ENCODE results near the gene ZGPAT. TPM values are rescaled to one million over a fixed set of nuclear protein-coding genes. Genes with fewer than 3 reads are reported as not detected.

ZGPAT gene
- total RNA-seq, 1 donor from 2014 or later = 34.7 TPM

- no peak for DNase-seq (ENCODE audit: low spot score)
Measured at GRCh38 chr20:63744574-63745423, 37.0 kb downstream of the ZGPAT start.

- no peak for DNase-seq (ENCODE audit: low spot score)
Measured at GRCh38 chr20:63745424-63745805, 37.6 kb downstream of the ZGPAT start.

- no peak for DNase-seq (ENCODE audit: low spot score)
Measured at GRCh38 chr20:63745961-63746731, 38.3 kb downstream of the ZGPAT start.

GRCh38 chr20:63746751-63747315 is 39.0 kb downstream of the ZGPAT start:
- DNase-seq (ENCODE audit: low spot score) = no peak

GRCh38 chr20:63747622-63748069 is 39.8 kb downstream of the ZGPAT start:
- DNase-seq (ENCODE audit: low spot score) = no peak

- DNase-seq (ENCODE audit: low spot score) = no peak
Measured at GRCh38 chr20:63748070-63748933, 40.5 kb downstream of the ZGPAT start.

- DNase-seq (ENCODE audit: low spot score) = no peak
Measured at GRCh38 chr20:63748934-63749270, 41.1 kb downstream of the ZGPAT start.

GRCh38 chr20:63749597-63750508 is 42.0 kb downstream of the ZGPAT start:
- no peak for DNase-seq (ENCODE audit: low spot score)

GRCh38 chr20:63750807-63751470 is 43.1 kb downstream of the ZGPAT start:
- DNase-seq (ENCODE audit: low spot score) = no peak

GRCh38 chr20:63751471-63752271 is 43.8 kb downstream of the ZGPAT start:
- no peak for DNase-seq (ENCODE audit: low spot score)

- no peak for DNase-seq (ENCODE audit: low spot score)
Measured at GRCh38 chr20:63752411-63753101, 44.7 kb downstream of the ZGPAT start.

- DNase-seq (ENCODE audit: low spot score) = no peak
Measured at GRCh38 chr20:63753381-63753780, 45.5 kb downstream of the ZGPAT start.

- no peak for DNase-seq (ENCODE audit: low spot score)
Measured at GRCh38 chr20:63754008-63754407, 46.2 kb downstream of the ZGPAT start.

GRCh38 chr20:63755933-63756647 is 48.3 kb downstream of the ZGPAT start:
- no peak for DNase-seq (ENCODE audit: low spot score)

GRCh38 chr20:63756648-63756991 is 48.8 kb downstream of the ZGPAT start:
- no peak for DNase-seq (ENCODE audit: low spot score)

- DNase-seq (ENCODE audit: low spot score) = no peak
Measured at GRCh38 chr20:63758152-63758551, 50.3 kb downstream of the ZGPAT start.

GRCh38 chr20:63759377-63759901 is 51.6 kb downstream of the ZGPAT start:
- no peak for DNase-seq (ENCODE audit: low spot score)

All from mucosa of gallbladder (tissue), 1 donor.